CD4-positive, alpha-beta T cell treated with Interleukin-2 at 100 ng/mL for 4 hours (primary cell): ENCODE data around the gene KYNU.
"Not testable (repeated sequence)": the region's sequence is repeated elsewhere in the genome, so short reads cannot be mapped to it uniquely, and the experiment has no call there.

Experiments
- DNase-seq: peaks from one replicate; pipeline ENCODE4 v3.0.0-alpha.2; 2020; ENCODE audit warnings: low spot score

The KYNU gene

GRCh38 chr2:142918624-142919023 is 41.2 kb downstream of the KYNU start:
- DNase-seq: no peak

- DNase-seq: no peak
Observed at GRCh38 chr2:142920571-142920970, 43.1 kb downstream of the KYNU start.

- no peak for DNase-seq
Observed at GRCh38 chr2:142926445-142926844, 49.0 kb downstream of the KYNU start.

- DNase-seq: no peak
Observed at GRCh38 chr2:142930835-142931398, 53.5 kb downstream of the KYNU start.

GRCh38 chr2:142933916-142934315 is 56.5 kb downstream of the KYNU start:
- DNase-seq: no peak

- no peak for DNase-seq
Observed at GRCh38 chr2:142935563-142936089, 58.2 kb downstream of the KYNU start.

- DNase-seq: no peak
Observed at GRCh38 chr2:142936629-142937028, 59.2 kb downstream of the KYNU start.

GRCh38 chr2:142937347-142937746 is 59.9 kb downstream of the KYNU start:
- no peak for DNase-seq

- DNase-seq: no peak
Observed at GRCh38 chr2:142938240-142938639, 60.8 kb downstream of the KYNU start.

- no peak for DNase-seq
Observed at GRCh38 chr2:142940606-142941223, 63.3 kb downstream of the KYNU start.

GRCh38 chr2:142942690-142943089 is 65.2 kb downstream of the KYNU start:
- DNase-seq: no peak

- no peak for DNase-seq
Observed at GRCh38 chr2:142944264-142944663, 66.8 kb downstream of the KYNU start.

GRCh38 chr2:142944721-142945120 is 67.3 kb downstream of the KYNU start:
- no peak for DNase-seq

GRCh38 chr2:142946941-142947340 is 69.5 kb downstream of the KYNU start:
- no peak for DNase-seq

GRCh38 chr2:142948723-142949122 is 71.3 kb downstream of the KYNU start:
- DNase-seq: not testable (repeated sequence)

- DNase-seq: not testable (repeated sequence)
Observed at GRCh38 chr2:142950323-142950722, 72.9 kb downstream of the KYNU start.

GRCh38 chr2:142951190-142952007 is 73.9 kb downstream of the KYNU start:
- DNase-seq: no peak

- DNase-seq: no peak
Observed at GRCh38 chr2:142952018-142952417, 74.6 kb downstream of the KYNU start.

GRCh38 chr2:142952793-142953494 is 75.5 kb downstream of the KYNU start:
- no peak for DNase-seq

GRCh38 chr2:142954493-142954892 is 77.0 kb downstream of the KYNU start:
- DNase-seq: no peak

GRCh38 chr2:142957144-142957543 is 79.7 kb downstream of the KYNU start:
- DNase-seq: no peak

- no peak for DNase-seq
Observed at GRCh38 chr2:142961202-142961601, 83.7 kb downstream of the KYNU start.
